GM20000 (cell line): ENCODE data around the gene EREG.
"Not testable (repeated sequence)": the region's sequence is repeated elsewhere in the genome, so short reads cannot be mapped to it uniquely, and the experiment has no call there.

Source experiments
- DNase-seq: peaks from one replicate; pipeline ENCODE4 v3.0.0; 2012; ENCODE audit warnings: low spot score
- CTCF ChIP-seq: IDR thresholded peaks from 2 replicates; pipeline ENCODE4 v1.5.1; 2012; ENCODE audit warnings: mild to moderate bottlenecking, control low read depth; ENCODE audit errors: extremely low read depth, missing control alignments

EREG gene

GRCh38 chr4:74330295-74330750 lies 34.6 kb upstream of the EREG start:
- no peak for DNase-seq
- TF ChIP-seq CTCF = no peak

GRCh38 chr4:74331252-74331651 lies 33.7 kb upstream of the EREG start:
- TF ChIP-seq CTCF = no peak

GRCh38 chr4:74331944-74332343 lies 33.0 kb upstream of the EREG start:
- DNase-seq = no peak
- no peak for TF ChIP-seq CTCF

More at GRCh38 chr4:74331252-74331651, 33.7 kb upstream of the EREG start:
- no peak for DNase-seq

- DNase-seq = no peak
- no peak for TF ChIP-seq CTCF
These were observed 30.3 kb upstream of the EREG start for GRCh38 chr4:74334636-74335035.

GRCh38 chr4:74335341-74336021 lies 29.5 kb upstream of the EREG start:
- no peak for DNase-seq
- no peak for TF ChIP-seq CTCF

- no peak for TF ChIP-seq CTCF
- no peak for DNase-seq
These were observed 26.1 kb upstream of the EREG start for GRCh38 chr4:74338792-74339333.

GRCh38 chr4:74339501-74339900 lies 25.4 kb upstream of the EREG start:
- no peak for TF ChIP-seq CTCF
- DNase-seq = no peak

GRCh38 chr4:74340421-74340820 lies 24.5 kb upstream of the EREG start:
- DNase-seq = not testable (repeated sequence)
